Vagina (tissue), 2 donors: ENCODE results near the gene SERPINA3. TPM values are rescaled to one million over a fixed set of nuclear protein-coding genes. Genes with fewer than 3 reads are reported as not detected.

Source experiments
- DNase-seq, 2 donors: peaks; one replicate each; pipeline ENCODE4 v3.0.0-alpha.2; 2017; ENCODE audit errors: extremely low spot score in 2 of 2
- H3K27ac ChIP-seq: fragments of 200-600 bp; sonication (generic); one replicate; pipeline ENCODE4 v1.5.1; 2019
- H3K27me3 ChIP-seq: fragments of 200-600 bp; sonication (generic); one replicate; pipeline ENCODE4 v1.5.1; 2019
- H3K36me3 ChIP-seq, 2 donors: fragments of 200-600 bp; sonication (generic); one replicate each; pipeline ENCODE4 v1.5.1; 2017 to 2019
- H3K4me1 ChIP-seq: fragments of 200-600 bp; sonication (generic); one replicate; pipeline ENCODE4 v1.5.1; 2019
- H3K4me3 ChIP-seq, 2 donors: fragments of 200-600 bp; sonication (generic); 1 replicate in 1 of 2; 2 replicates in 1 of 2; pipeline ENCODE4 v1.5.1; 2016 to 2019
- H3K9me3 ChIP-seq: fragments of 200-600 bp; sonication (generic); one replicate; pipeline ENCODE4 v1.5.1; 2019
- CTCF ChIP-seq, 3 experiments: fragments of 450-650 bp in 2 of 3; fragments of 200-600 bp in 1 of 3; sonication (generic) in 1 of 3; IDR thresholded peaks; one replicate each; pipeline ENCODE4 v1.5.1; 2017 to 2019; ENCODE audit warnings: antibody characterized with exemption in 3 of 3, mild to moderate bottlenecking in 2 of 3, moderate library complexity in 2 of 3
- POLR2A ChIP-seq, 2 donors: fragments of 450-650 bp; IDR thresholded peaks; one replicate each; pipeline ENCODE4 v1.6.1; 2017; ENCODE audit warnings: antibody characterized with exemption in 2 of 2, mild to moderate bottlenecking in 2 of 2, moderate library complexity in 2 of 2
- POLR2AphosphoS5 ChIP-seq, 2 donors: sonication (generic); formaldehyde crosslinking; IDR thresholded peaks; one replicate each; pipeline ENCODE4 v1.9.0; 2017; ENCODE audit warnings: antibody characterized with exemption in 2 of 2, mild to moderate bottlenecking in 2 of 2, low read depth in 1 of 2; ENCODE audit not compliant: insufficient read depth in 1 of 2
- intact Hi-C: fragments of 100-400 bp; cut with DNase I; formaldehyde crosslinking; loops from one replicate; pipeline ENCODE4 v1.15.1; 2023
- total RNA-seq: library from RNA; depleted of rRNA; stranded (reverse); fragments of >200 nt; gene quantifications from one replicate; pipeline ENCODE4 v1.2.3, GENCODE V29; 2016

The SERPINA3 gene
- total RNA-seq, 1 donor from 2014 or later: 328 TPM

GRCh38 chr14:94592457-94592856, 19.7 kb upstream of the SERPINA3 start:
- intact Hi-C loops: no loop called here
- no peaks in the 10 kb centered on the region for H3K4me1 ChIP-seq
- DNase-seq: no peak
- H3K4me3 ChIP-seq: no peak overlapping the region
- TF ChIP-seq POLR2AphosphoS5 (IDR thresholded peaks at IDR 0.05; ENCODE audit: insufficient read depth in 1 of 2, low read depth in 1 of 2) (no peak), CTCF (IDR thresholded peaks at IDR 0.05) (no peak)
- no peaks in the 10 kb centered on the region for H3K9me3 ChIP-seq
- no peak overlapping the region for H3K27ac ChIP-seq
- no peaks in the 10 kb centered on the region for H3K27me3 ChIP-seq
- no peaks in the 10 kb centered on the region for H3K36me3 ChIP-seq

GRCh38 chr14:94593376-94593748, 18.8 kb upstream of the SERPINA3 start:
- intact Hi-C loops: no loop called here
- Histone ChIP-seq H3K9me3 (no peaks in the 10 kb centered on the region), H3K36me3 (no peaks in the 10 kb centered on the region), H3K4me3 (no peak overlapping the region), H3K27ac (no peak overlapping the region), H3K27me3 (no peaks in the 10 kb centered on the region), H3K4me1 (peaks cover 7% of the 10 kb centered on the region)
- no peak for DNase-seq
- TF ChIP-seq POLR2A (IDR thresholded peaks at IDR 0.05) (no peak), CTCF (IDR thresholded peaks at IDR 0.05) (no peak)

- TF ChIP-seq CTCF (IDR thresholded peaks at IDR 0.05) (no peak), POLR2AphosphoS5 (IDR thresholded peaks at IDR 0.05; ENCODE audit: insufficient read depth in 1 of 2, low read depth in 1 of 2) (no peak), POLR2A (IDR thresholded peaks at IDR 0.05) (no peak)
- Histone ChIP-seq H3K27ac (no peak overlapping the region), H3K27me3 (no peaks in the 10 kb centered on the region), H3K36me3 (no peaks in the 10 kb centered on the region), H3K9me3 (no peaks in the 10 kb centered on the region), H3K4me1 (peaks cover 12% of the 10 kb centered on the region), H3K4me3 (no peak overlapping the region)
- intact Hi-C loops: no loop called here
- DNase-seq: no peak
These were observed 18.3 kb upstream of the SERPINA3 start for GRCh38 chr14:94593749-94594431.

- H3K4me1 ChIP-seq: peaks cover 16% of the 10 kb centered on the region
- DNase-seq: no peak
- no peaks in the 10 kb centered on the region for H3K27me3 ChIP-seq
- intact Hi-C loops: no loop called here
- H3K27ac ChIP-seq: no peak overlapping the region
- no peaks in the 10 kb centered on the region for H3K36me3 ChIP-seq
- H3K9me3 ChIP-seq: no peaks in the 10 kb centered on the region
- TF ChIP-seq POLR2AphosphoS5 (IDR thresholded peaks at IDR 0.05; ENCODE audit: insufficient read depth in 1 of 2, low read depth in 1 of 2): no peak
- TF ChIP-seq POLR2A (IDR thresholded peaks at IDR 0.05): no peak
- no peak for TF ChIP-seq CTCF (IDR thresholded peaks at IDR 0.05)
- no peak overlapping the region for H3K4me3 ChIP-seq
These were observed 17.8 kb upstream of the SERPINA3 start for GRCh38 chr14:94594441-94594840.

GRCh38 chr14:94595912-94596311, 16.3 kb upstream of the SERPINA3 start:
- Histone ChIP-seq H3K36me3 (no peaks in the 10 kb centered on the region), H3K4me1 (peaks cover 30% of the 10 kb centered on the region), H3K4me3 (no peak overlapping the region), H3K27me3 (no peaks in the 10 kb centered on the region), H3K27ac (no peak overlapping the region), H3K9me3 (no peaks in the 10 kb centered on the region)
- intact Hi-C loops: no loop called here
- DNase-seq: no peak
- TF ChIP-seq CTCF (IDR thresholded peaks at IDR 0.05): no peak
- TF ChIP-seq POLR2AphosphoS5 (IDR thresholded peaks at IDR 0.05; ENCODE audit: insufficient read depth in 1 of 2, low read depth in 1 of 2): no peak
- no peak for TF ChIP-seq POLR2A (IDR thresholded peaks at IDR 0.05)
